Panc1 (cell line): ENCODE data around the gene STAT4. TPM values are rescaled to one million over a fixed set of nuclear protein-coding genes. Genes with fewer than 3 reads are reported as not detected.

Experiments used
- ATAC-seq: fragments of 200-7000 bp; cut with Tn5 transposase; 2 replicates; pipeline ENCODE4 v1.9.1; 2020; ENCODE audit warnings: mild to moderate bottlenecking, moderate library complexity
- BruUV-seq: library from RNA; stranded (reverse); fragments of 400-500 nt; replicated peaks from 2 replicates; lab custom pipeline; 2021; lab: Mats Ljungman, UMichigan
- CTCF ChIA-PET: fragments of 300-600 bp; sonication (Branson Sonifier 250); formaldehyde crosslinking; loops from one replicate; lab custom pipeline; 2022; ENCODE audit warnings: antibody characterized with exemption; lab: Charles Lee
- POLR2A ChIA-PET: fragments of 300-600 bp; sonication (Branson Sonifier 250); formaldehyde crosslinking; loops from one replicate; lab custom pipeline; 2022; ENCODE audit warnings: antibody characterized with exemption; lab: Charles Lee
- DNase-seq: peaks from one replicate; pipeline ENCODE4 v3.0.0-alpha.2; 2010; ENCODE audit warnings: low read depth, low spot score
- H3K27ac ChIP-seq: 2 replicates; pipeline ENCODE4 v1.5.1; 2011; ENCODE audit warnings: mild to moderate bottlenecking, low read length, inconsistent platforms
- H3K27me3 ChIP-seq: fragments of 200-500 bp; sonication (Bioruptor generic); 2 replicates; pipeline ENCODE4 v1.6.0; 2014; ENCODE audit warnings: low read length, inconsistent platforms; ENCODE audit not compliant: control insufficient read depth, insufficient read depth
- H3K36me3 ChIP-seq: fragments of 200-500 bp; sonication (Bioruptor generic); 2 replicates; pipeline ENCODE4 v1.5.1; 2014; ENCODE audit warnings: inconsistent platforms, mild to moderate bottlenecking, low read length, moderate library complexity; ENCODE audit not compliant: control insufficient read depth, insufficient read depth
- H3K4me1 ChIP-seq: 2 replicates; pipeline ENCODE4 v1.5.1; 2011; ENCODE audit warnings: inconsistent platforms, mild to moderate bottlenecking, low read length, moderate library complexity; ENCODE audit not compliant: control insufficient read depth, insufficient read depth
- H3K4me3 ChIP-seq, 2 experiments: 2 replicates each; pipeline ENCODE4 v1.5.1; 2011 to 2012; ENCODE audit warnings: low read depth in 2 of 2, low read length in 2 of 2, mild to moderate bottlenecking in 2 of 2, inconsistent platforms in 1 of 2, moderate library complexity in 1 of 2
- H3K9me3 ChIP-seq: fragments of 200-500 bp; sonication (Bioruptor generic); 2 replicates; pipeline ENCODE4 v1.5.1; 2014; ENCODE audit warnings: low read depth, mild to moderate bottlenecking, inconsistent platforms, low read length, moderate library complexity; ENCODE audit not compliant: control insufficient read depth, insufficient read depth
- CTCF ChIP-seq: fragments of 450-650 bp; IDR thresholded peaks from 2 replicates; pipeline ENCODE4 v1.5.1; 2017; ENCODE audit warnings: mild to moderate bottlenecking
- POLR2AphosphoS5 ChIP-seq: IDR thresholded peaks from 2 replicates; pipeline ENCODE4 v1.6.1; 2012; ENCODE audit warnings: mild to moderate bottlenecking, low read depth, low read length, moderate library complexity
- REST ChIP-seq, 2 experiments: IDR thresholded peaks; 2 replicates each; pipeline ENCODE4 v1.6.1; 2011 to 2012; ENCODE audit warnings: low read depth in 2 of 2, control low read depth in 1 of 2, low read length in 1 of 2, mild to moderate bottlenecking in 1 of 2, moderate library complexity in 1 of 2; ENCODE audit not compliant: insufficient read depth in 1 of 2
- SIN3A ChIP-seq: IDR thresholded peaks from 2 replicates; pipeline ENCODE4 v1.6.1; 2012; ENCODE audit warnings: low read depth, mild to moderate bottlenecking, low read length, moderate library complexity, borderline replicate concordance; ENCODE audit not compliant: insufficient read depth
- TCF7L2 ChIP-seq: IDR thresholded peaks from 2 replicates; pipeline ENCODE4 v1.6.1; 2011; ENCODE audit warnings: mild to moderate bottlenecking, low read depth, low read length, inconsistent platforms
- in situ Hi-C: cut with HindIII; loops from 2 replicates; pipeline ENCODE4 v1.10.0; 2016; ENCODE audit warnings: low sequenced_read_pairs, low pct_unique_long_range_greater_than_20kb
- intact Hi-C: fragments of 100-400 bp; cut with micrococcal nuclease; formaldehyde crosslinking; loops from one replicate; pipeline ENCODE4 v1.10.0; 2022; ENCODE audit not compliant: unreplicated experiment
- total RNA-seq: library from RNA; stranded (reverse); gene quantifications from one replicate; pipeline ENCODE4 v1.2.1, GENCODE V29; 2021; ENCODE audit not compliant: unreplicated experiment

STAT4 gene
- total RNA-seq, 1 experiment from 2014 or later = 0.05 TPM

- no peaks in the 10 kb centered on the region for H3K4me1 ChIP-seq
Measured at GRCh38 chr2:191127235-191127634, 23.6 kb downstream of the STAT4 start.

GRCh38 chr2:191126386-191127085, 24.3 kb downstream of the STAT4 start:
- no peaks in the 10 kb centered on the region; the same call in 1 of the 2 replicates for H3K27me3 ChIP-seq
- no peak overlapping the region for H3K27ac ChIP-seq
- DNase-seq (no peak), ATAC-seq (no peak)
- no TSS peak for BruUV-seq
- no peaks in the 10 kb centered on the region for H3K4me1 ChIP-seq
- in situ Hi-C loops (no loop called here), intact Hi-C loops (no loop called here)
- no peak for TF ChIP-seq SIN3A
- H3K36me3 ChIP-seq = no peaks in the 10 kb centered on the region
- CTCF ChIA-PET = interaction anchor here (0.7 kb wide), 1 partner anchor 344 kb away, joined by 3 read pairs; no protein-coding TSS in a partner anchor
- no peak overlapping the region for H3K4me3 ChIP-seq
- no peaks in the 10 kb centered on the region for H3K9me3 ChIP-seq
- POLR2A ChIA-PET = no interaction called here

More at GRCh38 chr2:191127235-191127634, 23.6 kb downstream of the STAT4 start:
- no peak for DNase-seq
- intact Hi-C loops (no loop called here), in situ Hi-C loops (no loop called here)
- no peak for TF ChIP-seq SIN3A
- no peak for TF ChIP-seq TCF7L2
- no peak for TF ChIP-seq REST (IDR thresholded peaks at IDR 0.05; ENCODE audit: insufficient read depth in 1 of 2, low read depth in 2 of 2, low read length in 1 of 2)
- no peak for TF ChIP-seq CTCF
- no peak for TF ChIP-seq POLR2AphosphoS5
- ChIA-PET CTCF (no interaction called here), POLR2A (no interaction called here)
- no peaks in the 10 kb centered on the region for H3K9me3 ChIP-seq
- no peak overlapping the region for H3K27ac ChIP-seq
- ATAC-seq = no peak
- H3K27me3 ChIP-seq = no peaks in the 10 kb centered on the region; the same call in 1 of the 2 replicates
- BruUV-seq = no TSS peak
- no peaks in the 10 kb centered on the region for H3K36me3 ChIP-seq
- H3K4me3 ChIP-seq = no peak overlapping the region

GRCh38 chr2:191125646-191126045, 25.1 kb downstream of the STAT4 start:
- ATAC-seq = no peak

More at GRCh38 chr2:191125646-191126045, 25.1 kb downstream of the STAT4 start:
- BruUV-seq = no TSS peak
- ChIA-PET POLR2A (no interaction called here), CTCF (no interaction called here)
- no peak for DNase-seq
- H3K27me3 ChIP-seq = no peaks in the 10 kb centered on the region; the same call in 1 of the 2 replicates
- no peaks in the 10 kb centered on the region for H3K9me3 ChIP-seq
- no peaks in the 10 kb centered on the region for H3K4me1 ChIP-seq
- intact Hi-C loops (no loop called here), in situ Hi-C loops (no loop called here)
- no peak for TF ChIP-seq SIN3A
- TF ChIP-seq POLR2AphosphoS5 = no peak
- no peak for TF ChIP-seq TCF7L2
- TF ChIP-seq REST (IDR thresholded peaks at IDR 0.05; ENCODE audit: insufficient read depth in 1 of 2, low read depth in 2 of 2, low read length in 1 of 2) = no peak
- TF ChIP-seq CTCF = no peak
- H3K36me3 ChIP-seq = no peaks in the 10 kb centered on the region
- no peak overlapping the region for H3K4me3 ChIP-seq
- no peak overlapping the region for H3K27ac ChIP-seq
